GM06990 (cell line): Measurements from ENCODE around the gene RSRC1.

Experiments used
- DNase-seq: peaks from one replicate; pipeline ENCODE4 v3.0.0-alpha.2; 2011; ENCODE audit not compliant: insufficient read length; ENCODE audit errors: extremely low read depth
- H3K27me3 ChIP-seq: replicated peaks from 2 replicates; pipeline ENCODE4 v1.6.0; 2011; ENCODE audit warnings: low read length; ENCODE audit not compliant: control insufficient read depth, insufficient read depth
- H3K36me3 ChIP-seq: 2 replicates; pipeline ENCODE4 v1.5.1; 2011; ENCODE audit warnings: low read length; ENCODE audit not compliant: control insufficient read depth, insufficient read depth
- H3K4me3 ChIP-seq: replicated peaks from 2 replicates; pipeline ENCODE4 v1.5.1; 2011; ENCODE audit warnings: low read depth, mild to moderate bottlenecking, control low read depth, low read length
- CTCF ChIP-seq: IDR thresholded peaks from 2 replicates; pipeline ENCODE4 v1.5.1; 2011; ENCODE audit warnings: low read length, control low read depth, mild to moderate bottlenecking, inconsistent platforms; ENCODE audit not compliant: insufficient read depth, poor library complexity, severe bottlenecking

Gene RSRC1

GRCh38 chr3:158420654-158421396, 310.9 kb downstream of the RSRC1 start:
- DNase-seq = peak; percentile 63
- Histone ChIP-seq H3K27me3 (no peaks in the 10 kb centered on the region), H3K36me3 (no peaks in the 10 kb centered on the region), H3K4me3 (no peak overlapping the region)
- no peak for TF ChIP-seq CTCF

GRCh38 chr3:158430448-158430847, 320.6 kb downstream of the RSRC1 start:
- H3K36me3 ChIP-seq = no peaks in the 10 kb centered on the region
- DNase-seq = no peak
- H3K4me3 ChIP-seq = no peak overlapping the region
- TF ChIP-seq CTCF = no peak
- no peaks in the 10 kb centered on the region for H3K27me3 ChIP-seq

- Histone ChIP-seq H3K4me3 (no peak overlapping the region), H3K27me3 (no peaks in the 10 kb centered on the region), H3K36me3 (no peaks in the 10 kb centered on the region)
- no peak for TF ChIP-seq CTCF
- DNase-seq = no peak
Observed at GRCh38 chr3:158430968-158431367, 321.1 kb downstream of the RSRC1 start.

- DNase-seq = no peak
- H3K27me3 ChIP-seq = no peaks in the 10 kb centered on the region
- H3K4me3 ChIP-seq = no peak overlapping the region
- no peaks in the 10 kb centered on the region for H3K36me3 ChIP-seq
- TF ChIP-seq CTCF = no peak
Observed at GRCh38 chr3:158431829-158432228, 321.9 kb downstream of the RSRC1 start.

GRCh38 chr3:158434412-158435038, 324.6 kb downstream of the RSRC1 start:
- Histone ChIP-seq H3K27me3 (no peaks in the 10 kb centered on the region), H3K36me3 (no peaks in the 10 kb centered on the region), H3K4me3 (no peak overlapping the region)
- TF ChIP-seq CTCF = peak; percentile 67
- no peak for DNase-seq
